Measurements from ENCODE around the gene NARS2.

The NARS2 gene

DNA sequence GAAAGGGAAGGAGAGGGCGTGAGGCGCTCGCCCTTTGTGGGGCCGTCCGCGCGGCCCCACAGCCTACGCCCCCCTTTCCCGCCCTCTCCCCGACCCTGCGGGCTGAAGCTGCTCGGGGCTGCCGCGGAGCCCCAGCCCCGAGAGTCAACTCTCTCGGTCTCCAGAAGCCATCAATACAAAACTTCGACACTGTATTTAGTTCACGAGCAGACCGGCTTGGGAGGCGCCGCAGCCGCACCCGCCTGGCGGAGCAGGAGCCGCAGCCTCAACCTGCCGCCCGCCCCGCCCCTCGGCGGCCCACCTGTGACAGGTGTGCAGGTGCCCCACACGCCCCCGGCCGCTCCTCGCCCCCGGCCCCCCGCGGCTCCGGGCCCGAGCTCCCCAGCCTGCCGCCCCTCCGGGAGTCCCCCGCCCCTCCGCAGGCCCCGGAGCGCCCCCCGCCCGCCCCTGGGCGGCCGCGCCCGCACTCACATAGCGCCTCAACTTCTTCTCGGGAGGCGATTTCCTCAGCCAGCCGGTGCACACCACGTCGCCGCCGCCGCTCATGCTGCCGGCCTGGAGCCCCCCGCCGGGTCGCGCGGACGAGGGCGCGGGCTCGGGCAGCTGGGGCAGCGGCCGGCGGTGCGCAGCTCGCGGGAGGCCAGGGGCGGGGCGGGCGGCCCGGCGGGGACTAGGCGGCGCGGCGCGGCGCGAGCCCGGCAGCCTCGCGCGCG lies 157.3 kb downstream of the NARS2 start, which contains the start of gene GAB2:
TSS of gene GAB2 (minus strand) at position 646 of the 713 bp plus-strand sequence. CDS start at position 546, 100 bp downstream.
- DNase-seq (ENCODE audit: low read depth in 2 of 3, low spot score in 1 of 3) = no peak

DNA sequence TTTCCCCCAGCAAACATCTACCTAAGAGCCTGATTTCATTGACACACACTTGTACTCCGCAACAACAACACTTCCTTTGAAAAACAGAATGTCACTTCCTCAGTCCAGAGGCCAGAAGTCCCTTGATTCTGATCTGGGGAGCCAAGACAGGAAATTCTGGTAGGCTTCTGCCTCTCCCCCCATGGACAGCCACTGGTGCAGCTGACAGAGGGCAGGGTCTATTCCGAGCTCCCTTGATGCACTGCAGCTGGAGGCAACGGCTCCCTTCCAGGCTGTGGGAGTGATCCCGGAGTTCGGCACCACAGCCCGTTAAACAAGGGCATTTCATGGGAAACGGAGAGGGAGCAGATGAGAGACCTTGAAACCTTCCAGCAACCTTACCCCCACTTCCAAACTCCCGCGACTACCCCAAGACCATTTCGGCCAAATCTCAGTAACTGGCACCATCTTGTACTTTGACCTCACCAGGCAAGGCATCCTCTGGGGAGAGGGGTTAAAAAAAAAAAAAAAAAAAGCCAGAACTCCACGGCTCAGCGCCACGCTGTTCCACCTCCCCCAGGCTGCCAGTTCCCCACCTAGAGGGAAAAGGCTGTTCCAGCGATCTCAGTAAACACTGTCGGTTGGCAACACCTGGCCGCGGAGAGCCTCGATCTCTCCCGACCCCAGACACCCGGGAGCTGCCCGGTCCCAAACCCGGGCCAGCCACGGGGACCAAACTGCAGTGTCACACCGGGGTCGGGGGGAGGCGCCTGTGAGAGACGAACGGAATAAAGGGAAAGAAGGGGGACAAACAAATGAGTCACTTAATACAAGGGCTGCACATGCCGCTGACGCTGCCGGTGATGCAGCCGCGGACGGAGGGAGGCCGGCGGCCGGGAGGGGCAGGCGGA lies 158.1 kb downstream of the NARS2 start:
- peak; percentile 56 to 65 (median 62) for DNase-seq (ENCODE audit: low read depth in 2 of 3, low spot score in 1 of 3)

DNA sequence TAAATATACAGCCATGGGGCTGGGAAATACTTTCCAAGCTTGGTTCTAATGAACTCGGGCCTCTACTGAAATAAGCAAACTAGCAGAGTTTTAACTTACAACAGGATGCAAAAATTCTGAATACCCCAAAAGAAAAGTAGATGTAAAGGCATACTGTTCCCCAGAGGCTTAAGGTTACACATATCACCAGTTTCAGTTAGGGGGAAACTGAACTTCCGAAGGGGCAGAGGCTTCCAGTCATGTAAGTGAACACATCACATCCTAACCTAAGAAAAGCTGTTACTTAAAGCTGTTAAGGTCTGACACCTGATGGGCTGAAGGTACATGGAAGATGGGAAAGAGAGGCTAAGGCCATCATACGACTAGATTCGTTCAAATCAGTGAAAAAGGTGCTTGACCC lies 159.3 kb downstream of the NARS2 start:
- DNase-seq (ENCODE audit: low read depth in 2 of 3, low spot score in 1 of 3) = no peak

- DNase-seq (ENCODE audit: low read depth in 2 of 3, low spot score in 1 of 3) = no peak
Measured at GRCh38 chr11:78414321-78415051, 160.2 kb downstream of the NARS2 start.

GRCh38 chr11:78408619-78409018 lies 166.0 kb downstream of the NARS2 start:
- no peak for DNase-seq (ENCODE audit: low read depth in 2 of 3, low spot score in 1 of 3)

DNA sequence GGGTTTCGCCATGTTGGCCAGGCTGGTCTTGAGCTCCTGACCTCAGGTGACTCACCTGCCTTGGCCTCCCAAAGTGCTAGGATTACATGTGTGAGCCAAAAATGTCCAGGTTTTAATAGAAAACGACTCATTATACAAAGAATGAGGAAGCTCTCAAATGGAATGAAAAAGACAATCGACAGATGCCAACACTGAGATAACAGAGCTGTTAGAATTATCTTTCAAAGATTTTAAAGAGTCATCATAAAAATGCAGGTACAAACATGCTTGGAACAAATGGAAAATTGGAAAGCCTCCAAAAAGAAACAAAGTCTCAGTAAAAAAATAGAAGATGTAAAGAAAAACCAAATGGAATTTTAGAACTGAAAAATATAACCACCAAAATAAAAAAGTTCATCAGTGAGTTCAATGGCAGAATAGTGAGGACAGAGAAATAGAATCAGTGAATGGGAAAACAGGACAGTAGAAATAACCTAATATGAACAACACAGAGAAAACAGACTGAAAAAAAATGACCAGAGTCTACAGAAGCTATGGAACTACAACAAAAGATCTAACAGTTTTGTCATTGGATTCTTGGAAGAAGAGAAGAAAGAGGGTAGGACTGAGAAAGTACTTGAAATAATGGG lies 168.0 kb downstream of the NARS2 start:
- no peak for DNase-seq (ENCODE audit: low read depth in 2 of 3, low spot score in 1 of 3)

DNA sequence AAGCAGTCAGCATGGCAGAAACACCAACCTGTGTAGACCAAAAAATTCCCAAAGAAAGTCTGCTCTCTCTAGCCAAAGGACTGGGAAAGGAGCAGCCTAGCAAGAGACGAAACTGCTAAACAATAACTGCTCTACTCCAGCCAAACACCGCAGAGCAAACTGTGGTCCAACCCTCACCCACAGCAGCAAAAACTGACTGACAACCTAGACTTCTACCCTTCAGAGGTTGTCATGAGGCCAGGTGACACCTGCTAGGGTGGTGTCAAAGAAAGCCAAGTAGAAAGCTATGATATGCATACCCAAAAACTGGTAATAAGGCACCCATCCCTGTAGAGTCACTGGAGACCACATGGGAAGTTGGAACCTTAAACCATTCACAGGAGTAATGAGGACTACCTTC lies 168.9 kb downstream of the NARS2 start:
- no peak for DNase-seq (ENCODE audit: low read depth in 2 of 3, low spot score in 1 of 3)

GRCh38 chr11:78403781-78404180 lies 170.9 kb downstream of the NARS2 start:
- no peak for DNase-seq (ENCODE audit: low read depth in 2 of 3, low spot score in 1 of 3)

GRCh38 chr11:78402847-78403246 lies 171.8 kb downstream of the NARS2 start:
- no peak for DNase-seq (ENCODE audit: low read depth in 2 of 3, low spot score in 1 of 3)

DNA sequence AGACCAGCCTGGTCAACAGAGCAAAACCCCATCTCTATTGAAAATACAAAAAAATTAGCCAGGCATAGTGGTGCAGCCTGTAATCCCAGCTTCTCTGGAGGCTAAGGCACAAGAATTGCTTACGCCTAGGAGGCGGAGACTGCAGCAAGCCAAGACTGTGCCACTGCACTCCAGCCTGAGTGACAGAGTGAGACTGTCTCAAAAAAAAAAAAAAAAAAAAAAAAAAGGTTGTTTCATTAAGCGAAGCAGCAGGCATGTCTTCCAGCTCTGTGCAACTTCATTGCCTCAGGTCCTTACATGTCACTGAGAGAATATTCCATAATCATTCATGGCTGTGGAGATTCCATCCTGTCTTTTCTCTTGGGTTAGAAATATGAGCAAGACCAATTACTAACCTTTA lies 174.0 kb downstream of the NARS2 start:
- no peak for DNase-seq (ENCODE audit: low read depth in 2 of 3, low spot score in 1 of 3)

DNA sequence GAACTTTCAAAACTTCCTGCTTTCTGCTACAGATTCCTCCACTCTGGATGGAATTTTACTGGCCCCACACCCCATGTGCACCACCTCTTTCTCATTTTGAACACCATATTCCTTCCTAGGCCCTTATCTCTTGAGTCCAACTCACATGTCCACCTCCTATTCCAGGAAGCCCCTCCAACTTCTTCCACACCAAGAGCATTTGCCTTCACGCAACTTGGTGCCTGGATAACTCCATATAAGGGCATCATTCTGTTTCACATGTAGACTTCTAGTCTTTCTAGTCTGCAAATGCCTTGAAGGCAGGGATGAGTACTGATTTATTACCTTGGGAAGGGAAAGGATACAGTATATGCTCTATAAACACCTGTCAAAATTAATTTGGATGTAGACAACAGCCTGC lies 174.5 kb downstream of the NARS2 start:
- DNase-seq (ENCODE audit: low read depth in 2 of 3, low spot score in 1 of 3) = no peak

GRCh38 chr11:78399136-78399535 lies 175.5 kb downstream of the NARS2 start:
- DNase-seq (ENCODE audit: low read depth in 2 of 3, low spot score in 1 of 3) = no peak

DNA sequence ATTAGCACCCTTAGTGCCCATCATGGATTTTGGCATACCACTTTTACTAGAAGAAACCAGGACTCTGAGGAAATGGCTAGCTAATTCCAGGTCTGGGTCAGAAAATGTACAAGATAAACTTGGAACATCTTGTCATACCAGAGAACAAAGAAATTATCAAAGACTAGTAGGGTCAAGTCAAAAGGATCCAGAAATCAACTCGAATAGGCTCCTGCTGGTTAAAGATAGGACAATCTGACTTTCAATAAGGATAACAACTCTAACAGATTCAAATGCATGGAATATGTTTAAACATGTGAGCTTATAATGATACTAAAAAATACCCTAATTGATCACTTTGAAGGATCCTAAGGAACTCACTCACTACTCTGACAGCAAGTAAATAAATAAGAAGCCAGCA lies 175.9 kb downstream of the NARS2 start:
- DNase-seq (ENCODE audit: low read depth in 2 of 3, low spot score in 1 of 3) = no peak

GRCh38 chr11:78397398-78397797 lies 177.3 kb downstream of the NARS2 start:
- DNase-seq (ENCODE audit: low read depth in 2 of 3, low spot score in 1 of 3) = no peak

DNA sequence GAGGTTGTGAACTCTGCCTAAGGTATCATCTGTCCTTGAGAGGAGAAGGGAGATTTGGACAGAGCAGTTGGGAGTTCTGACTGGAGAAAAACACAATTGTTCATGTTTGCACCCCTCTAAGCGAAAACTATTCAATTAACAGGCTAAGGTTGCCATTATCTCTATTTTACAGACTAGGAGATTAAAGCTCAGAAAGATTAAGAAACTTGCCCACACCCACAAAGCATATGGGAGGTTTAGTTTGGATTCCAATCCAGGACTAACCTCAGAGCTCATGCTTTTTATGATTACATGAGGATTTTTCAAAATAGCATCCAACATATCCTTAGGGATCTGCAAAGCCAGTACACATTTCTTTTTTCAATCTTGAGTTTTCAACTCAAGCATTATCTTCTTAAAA lies 179.1 kb downstream of the NARS2 start:
- DNase-seq (ENCODE audit: low read depth in 2 of 3, low spot score in 1 of 3) = no peak

- DNase-seq (ENCODE audit: low read depth in 2 of 3, low spot score in 1 of 3) = no peak
Measured at GRCh38 chr11:78392854-78393253, 181.8 kb downstream of the NARS2 start.

DNA sequence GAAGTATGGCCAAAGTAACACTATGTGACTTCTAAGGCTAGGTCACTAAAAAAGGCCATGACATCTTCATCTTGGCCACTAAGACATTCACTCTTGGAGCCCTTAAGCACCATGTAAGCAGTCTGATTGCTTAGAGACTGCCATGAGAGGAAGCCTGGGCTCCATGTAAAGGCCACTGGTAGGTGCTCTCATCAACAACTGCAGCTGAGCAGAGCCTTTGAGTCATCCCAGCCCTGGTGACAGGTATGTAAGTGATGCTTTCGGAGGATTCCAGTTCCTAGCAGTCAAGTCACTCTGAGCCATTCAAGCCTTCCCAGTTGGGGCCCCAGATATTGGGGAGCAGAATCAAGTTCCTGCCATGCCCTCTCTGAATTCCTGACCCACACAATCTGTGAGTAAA lies 183.2 kb downstream of the NARS2 start:
- no peak for DNase-seq (ENCODE audit: low read depth in 2 of 3, low spot score in 1 of 3)

- DNase-seq (ENCODE audit: low read depth in 2 of 3, low spot score in 1 of 3) = no peak
Measured at GRCh38 chr11:78390809-78391208, 183.9 kb downstream of the NARS2 start.

DNA sequence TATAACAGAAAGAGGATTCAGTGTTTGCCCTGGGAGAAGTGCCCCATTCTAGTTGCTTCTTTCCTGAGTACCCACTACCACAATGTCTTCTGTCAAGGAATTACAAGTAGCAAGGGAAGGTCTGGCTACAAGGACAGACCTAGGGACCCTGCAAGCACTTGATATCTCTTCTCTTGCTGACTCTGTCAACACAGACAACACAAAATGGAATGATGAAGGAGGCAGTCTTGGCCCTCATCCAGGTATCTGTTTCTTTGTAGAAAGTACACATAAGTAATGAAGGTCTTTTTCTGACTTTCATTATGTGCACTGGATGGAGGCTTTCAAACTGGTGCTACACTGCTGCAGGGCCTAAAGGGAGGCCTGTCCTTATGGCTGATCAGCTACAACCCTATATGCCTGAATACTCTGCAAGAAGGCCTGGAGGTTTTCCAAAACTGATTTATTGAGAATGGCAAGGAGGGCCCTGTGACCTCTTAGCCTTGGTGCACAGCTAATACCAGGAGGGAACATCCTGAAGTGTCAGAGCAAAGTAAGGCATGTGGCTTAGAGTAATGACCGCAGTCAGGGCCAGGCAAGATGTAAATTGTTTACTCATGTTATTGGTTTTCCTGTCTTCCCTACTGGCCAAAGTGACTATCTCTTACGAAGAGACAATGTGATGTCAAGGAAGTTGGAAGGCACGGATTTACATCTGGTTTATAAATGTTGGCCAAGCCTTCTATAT lies 188.3 kb downstream of the NARS2 start:
- no peak for DNase-seq (ENCODE audit: low read depth in 2 of 3, low spot score in 1 of 3)

Measured in stimulated activated CD4-positive, alpha-beta T cell treated with anti-CD3 and anti-CD28 coated beads, Interleukin-12 subunit alpha, Interleukin-12 subunit beta, amount 100 ng/mL, for 48 hours (primary cell).